ENCODE data around the gene SHQ1.

The SHQ1 gene

GRCh38 chr3:72847282-72847681, 963 bp downstream of the SHQ1 start:
- no peak for DNase-seq

DNA sequence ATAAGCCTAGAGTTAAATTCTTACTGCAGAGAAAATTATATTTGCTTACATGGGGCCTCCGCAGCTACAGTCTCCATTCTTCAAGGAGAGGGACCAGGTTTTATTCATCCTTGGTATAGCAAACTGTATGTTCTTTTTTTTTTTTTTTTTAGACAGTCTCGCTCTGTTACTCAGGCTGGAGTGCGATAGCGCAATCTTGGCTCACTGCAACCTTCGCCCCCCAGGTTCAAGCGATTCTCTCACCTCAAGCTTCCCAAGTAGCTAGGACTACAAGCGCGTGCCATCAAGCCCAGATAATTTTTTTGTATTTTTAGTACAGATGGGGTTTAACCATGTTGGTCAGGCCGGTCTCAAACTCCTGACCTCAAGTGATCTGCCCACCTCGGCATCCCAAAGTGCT, 2.1 kb downstream of the SHQ1 start:
- DNase-seq, result no peak

DNA sequence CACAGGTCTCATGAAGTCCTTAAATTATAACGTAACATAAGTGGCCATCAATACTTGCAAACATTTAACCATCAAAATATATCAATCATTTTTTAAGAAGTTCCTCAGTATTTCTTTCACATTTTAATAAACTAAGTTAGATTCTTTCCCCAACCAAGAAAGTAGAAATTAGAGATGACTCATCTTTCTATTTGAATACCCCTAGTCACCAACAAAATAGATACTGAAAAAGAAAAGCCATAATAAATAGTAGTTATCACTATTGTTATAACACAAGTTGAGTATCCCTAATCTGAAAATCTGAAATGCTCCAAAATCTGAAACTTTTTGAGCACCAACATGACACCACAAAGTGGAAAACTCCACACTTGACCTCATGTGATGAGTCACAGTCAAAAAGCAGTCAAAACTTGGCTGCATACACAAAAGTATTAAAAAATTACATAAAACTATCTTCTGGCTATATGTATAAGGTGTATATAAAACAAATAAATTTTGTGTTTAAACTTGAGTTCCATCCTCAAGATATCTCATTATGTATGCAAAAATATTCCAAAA, 3.7 kb downstream of the SHQ1 start:
- DNase-seq, result no peak

DNA sequence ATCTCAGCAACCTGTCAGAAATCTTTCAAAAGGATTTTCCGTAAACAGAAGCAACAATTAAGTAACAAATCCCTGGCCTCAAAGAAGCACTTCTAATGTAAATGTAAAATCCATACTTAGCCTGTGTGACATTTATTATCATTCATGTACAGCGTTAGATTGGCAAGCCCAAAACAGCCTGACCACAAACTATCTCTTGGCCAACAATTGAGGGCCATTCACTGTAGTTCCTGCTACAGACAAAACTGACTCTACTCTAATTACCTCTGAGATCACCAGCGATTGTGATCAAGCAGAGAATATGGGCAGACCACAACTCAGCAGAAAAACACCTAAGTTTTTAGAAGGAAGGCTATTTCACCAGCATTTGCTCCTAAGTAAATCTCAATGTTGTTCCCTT, 9.2 kb downstream of the SHQ1 start:
- DNase-seq, result no peak

GRCh38 chr3:72836923-72837322, 11.3 kb downstream of the SHQ1 start:
- DNase-seq, result no peak

DNA sequence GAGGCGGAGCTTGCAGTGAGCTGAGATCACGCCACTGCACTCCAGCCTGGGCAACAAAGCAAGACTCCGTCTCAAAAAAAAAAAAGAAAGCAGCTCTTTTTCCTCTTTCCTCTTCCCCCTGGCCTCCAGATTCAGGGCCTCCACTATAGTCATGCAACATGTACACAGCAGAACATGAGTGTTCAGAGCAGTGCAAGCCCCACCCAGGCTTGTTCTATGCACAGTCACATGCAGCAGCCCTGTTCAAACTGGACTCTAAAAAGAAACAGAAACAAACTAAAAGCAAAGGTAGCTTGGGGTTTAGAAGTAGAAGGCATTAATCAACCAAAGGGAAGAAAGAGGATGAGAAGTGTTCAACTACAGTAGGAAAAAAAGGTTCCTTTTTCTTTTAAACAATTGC, 11.8 kb downstream of the SHQ1 start:
- DNase-seq, result no peak

DNA sequence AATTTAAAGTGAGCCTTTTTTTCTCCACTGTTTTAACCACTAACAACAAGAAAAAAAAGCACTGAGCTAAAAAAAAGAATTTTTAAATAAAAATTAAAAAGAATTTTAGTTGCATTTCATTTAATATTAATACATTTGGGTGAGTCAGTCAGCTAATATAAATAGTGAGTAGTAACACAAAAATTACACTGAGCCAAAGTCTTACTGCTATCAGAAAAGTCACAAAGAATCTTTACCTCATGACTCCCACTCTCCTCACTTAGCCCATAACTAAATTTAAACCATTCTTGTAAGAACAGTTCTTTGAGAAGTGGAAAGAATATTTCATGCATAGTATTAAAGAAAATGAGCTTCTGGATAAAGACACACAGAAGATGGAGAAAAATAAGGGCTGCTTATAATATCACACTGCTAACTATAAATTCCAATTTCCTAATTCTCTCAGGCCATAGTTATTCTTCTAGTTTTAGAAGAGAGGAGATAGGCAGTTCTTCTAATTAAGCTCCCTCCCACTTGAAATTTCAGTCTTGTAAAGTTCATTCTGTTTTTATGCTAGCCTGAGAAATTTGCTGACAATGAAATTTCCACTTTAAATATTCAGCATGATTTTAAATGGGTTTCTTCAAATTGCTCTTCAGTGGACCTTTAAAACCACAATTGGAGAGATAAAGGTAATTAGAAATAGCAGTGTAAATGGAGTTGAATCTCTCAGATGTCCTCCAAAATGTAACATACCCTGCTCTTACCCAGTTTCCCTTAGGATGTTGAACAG, 17.6 kb downstream of the SHQ1 start:
- DNase-seq, result no peak

DNA sequence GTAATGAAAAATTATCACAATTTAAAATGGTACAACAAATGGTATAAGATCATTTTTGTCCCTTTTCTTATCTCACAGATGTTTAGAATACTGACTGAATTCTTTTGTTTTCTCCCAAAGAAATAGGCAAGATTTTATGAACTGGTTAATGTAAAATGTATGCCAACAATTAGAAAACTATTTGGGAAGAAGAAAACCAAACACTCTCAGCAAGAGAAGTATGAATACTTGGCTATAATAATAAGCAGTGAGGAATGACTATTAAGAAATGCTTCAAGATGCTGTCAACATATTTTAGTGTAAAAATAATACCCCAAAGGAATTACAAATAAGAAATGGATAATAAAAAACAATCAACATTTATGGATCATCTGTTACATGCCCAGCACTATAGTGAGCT, 18.5 kb downstream of the SHQ1 start:
- no peak for DNase-seq

GRCh38 chr3:72821161-72821781, 27.0 kb downstream of the SHQ1 start:
- no peak for DNase-seq

GRCh38 chr3:72820415-72820814, 27.8 kb downstream of the SHQ1 start:
- no peak for DNase-seq

- no peak for DNase-seq
Measured at GRCh38 chr3:72818905-72819304, 29.3 kb downstream of the SHQ1 start.

DNA sequence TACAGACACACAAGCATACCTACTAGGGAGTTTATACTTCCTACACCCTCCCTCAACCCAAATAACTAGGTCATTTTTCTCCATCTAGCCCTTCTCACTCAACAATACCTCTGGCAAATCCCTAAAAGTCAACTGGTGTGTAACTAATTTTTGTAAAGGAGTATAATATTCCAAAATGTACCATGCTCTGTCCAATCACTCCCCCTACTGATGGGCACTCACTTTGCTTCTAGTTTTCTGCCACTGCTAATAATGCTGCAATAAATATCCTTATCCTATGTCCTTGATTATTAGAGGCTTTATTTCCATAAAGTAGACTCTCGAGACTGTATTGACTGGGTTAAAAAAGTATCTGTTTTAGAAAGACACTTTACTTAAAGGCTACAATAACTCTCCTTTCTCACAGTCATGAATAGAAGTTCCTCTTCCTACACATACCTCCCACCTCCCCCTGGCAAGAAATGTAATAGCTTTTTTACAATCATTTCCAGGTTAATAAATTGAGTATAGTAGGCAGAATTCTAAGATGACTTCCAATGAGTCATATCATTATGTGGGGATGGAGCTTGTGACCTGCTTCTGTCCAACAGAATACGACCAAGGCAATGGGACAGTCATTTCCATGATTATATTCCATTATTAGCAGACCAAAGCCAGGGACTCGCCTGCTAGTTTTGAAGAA, 30.0 kb downstream of the SHQ1 start:
- no peak for DNase-seq

DNA sequence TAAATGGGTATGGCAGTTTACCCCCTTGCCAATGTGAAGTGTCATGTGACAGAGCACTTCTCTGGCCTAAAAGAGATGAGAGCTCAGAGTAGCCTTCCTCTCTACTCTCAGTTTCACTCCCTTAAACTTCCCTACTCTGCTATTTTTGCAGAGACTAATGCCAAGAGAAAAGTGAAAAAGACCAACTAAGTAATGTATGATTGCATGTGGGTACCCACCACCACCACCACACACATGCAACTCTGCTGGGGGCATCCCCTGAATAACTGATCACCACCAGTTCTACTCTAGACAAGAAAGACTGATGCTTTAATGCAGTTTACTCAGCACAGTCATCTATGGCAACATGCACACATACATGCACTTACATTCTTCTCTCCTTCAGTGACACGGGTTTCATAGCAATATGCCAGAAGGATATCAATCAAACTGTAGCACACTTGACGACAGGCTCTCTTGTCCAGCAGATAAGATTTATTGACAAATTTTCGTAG, 31.3 kb downstream of the SHQ1 start:
- DNase-seq, result no peak

GRCh38 chr3:72814308-72814707, 33.9 kb downstream of the SHQ1 start:
- DNase-seq, result no peak

DNA sequence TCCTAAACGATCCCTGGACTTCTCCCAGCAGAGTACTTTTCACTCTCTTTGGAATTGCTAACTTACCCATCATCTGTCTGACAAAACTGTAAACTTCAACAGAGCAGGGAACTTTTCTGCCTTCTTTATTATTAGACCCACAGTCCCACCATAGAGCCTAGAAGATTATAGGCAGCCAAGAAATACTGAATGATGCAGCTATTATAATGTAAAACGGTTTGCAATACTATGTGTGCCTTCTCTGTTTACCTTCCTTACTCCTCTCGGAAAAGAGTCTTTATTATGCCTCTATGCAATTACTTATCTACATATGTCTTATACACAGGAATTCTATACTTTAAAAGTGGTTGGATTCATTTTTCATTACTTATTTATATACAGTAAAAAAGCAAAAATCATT, 36.0 kb downstream of the SHQ1 start:
- DNase-seq, result no peak

GRCh38 chr3:72811571-72811970, 36.7 kb downstream of the SHQ1 start:
- DNase-seq, result no peak

- no peak for DNase-seq
Measured at GRCh38 chr3:72810659-72811434, 37.4 kb downstream of the SHQ1 start.

DNA sequence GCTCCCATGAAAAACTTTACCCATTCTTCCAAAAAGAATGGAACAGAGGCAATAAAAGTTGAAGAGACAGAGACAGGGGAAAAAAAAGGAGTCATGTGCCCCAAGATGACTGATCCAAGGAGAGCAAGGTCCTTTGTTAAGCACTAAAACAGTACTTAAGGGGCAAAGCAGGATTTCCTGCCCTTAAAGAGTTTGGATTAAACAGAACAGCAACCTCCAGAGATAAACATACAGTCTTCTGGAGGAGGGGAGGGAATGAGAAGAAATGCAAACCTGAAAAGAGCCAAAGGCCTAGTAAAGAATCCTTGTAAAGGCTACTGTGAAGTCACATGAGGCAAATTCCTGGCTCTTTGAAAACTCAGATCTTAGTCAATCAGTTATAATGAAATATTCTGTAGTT, 38.2 kb downstream of the SHQ1 start:
- no peak for DNase-seq

DNA sequence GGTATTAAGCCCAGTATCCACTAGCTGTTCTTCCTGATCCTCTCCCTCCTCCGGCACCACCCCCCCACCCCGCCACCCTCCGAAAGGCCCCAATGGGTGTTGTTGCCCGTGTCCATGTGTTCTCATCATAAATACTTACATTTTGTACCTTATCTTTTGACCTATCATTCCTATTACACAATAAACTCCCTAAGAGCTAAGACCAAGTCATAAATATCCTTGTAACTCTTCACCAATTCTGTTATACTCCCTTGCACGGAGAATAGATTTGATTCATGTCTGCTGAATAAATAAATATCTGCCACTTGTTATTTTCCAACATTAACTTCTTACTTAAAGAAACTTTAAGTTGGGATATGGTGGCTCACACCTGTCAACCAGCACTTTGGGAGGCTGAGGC, 43.9 kb downstream of the SHQ1 start:
- no peak for DNase-seq

- no peak for DNase-seq
Measured at GRCh38 chr3:72803573-72803972, 44.7 kb downstream of the SHQ1 start.

DNA sequence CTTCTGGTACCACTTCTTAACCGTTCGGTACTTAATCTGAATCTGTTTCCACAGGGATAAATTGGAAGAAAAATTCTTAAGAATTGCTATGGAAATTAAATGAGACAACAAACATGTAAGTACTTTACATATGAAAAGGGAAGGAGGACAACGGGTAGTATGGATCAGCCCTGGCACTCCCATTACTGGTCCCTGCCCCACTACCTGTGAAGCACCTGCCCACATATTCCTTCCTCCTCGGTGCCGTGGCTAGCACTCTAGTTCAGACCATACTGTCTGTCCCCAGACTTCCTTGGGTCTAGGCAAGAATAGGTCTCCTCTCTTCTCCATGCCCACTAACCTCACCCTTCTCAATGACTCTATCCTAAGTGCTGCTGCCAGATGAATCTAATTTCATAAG, 46.2 kb downstream of the SHQ1 start:
- no peak for DNase-seq

GRCh38 chr3:72800869-72801268, 47.4 kb downstream of the SHQ1 start:
- DNase-seq, result no peak

Data from NCI-H774 (cell line).